ENCODE results near the gene TMEM218.
A peak's percentile ranks its signal among the peaks of the same experiment; 100 is the strongest.
"Not testable (repeated sequence)": the region's sequence is repeated elsewhere in the genome, so short reads cannot be mapped to it uniquely, and the experiment has no call there.

The TMEM218 gene

DNA sequence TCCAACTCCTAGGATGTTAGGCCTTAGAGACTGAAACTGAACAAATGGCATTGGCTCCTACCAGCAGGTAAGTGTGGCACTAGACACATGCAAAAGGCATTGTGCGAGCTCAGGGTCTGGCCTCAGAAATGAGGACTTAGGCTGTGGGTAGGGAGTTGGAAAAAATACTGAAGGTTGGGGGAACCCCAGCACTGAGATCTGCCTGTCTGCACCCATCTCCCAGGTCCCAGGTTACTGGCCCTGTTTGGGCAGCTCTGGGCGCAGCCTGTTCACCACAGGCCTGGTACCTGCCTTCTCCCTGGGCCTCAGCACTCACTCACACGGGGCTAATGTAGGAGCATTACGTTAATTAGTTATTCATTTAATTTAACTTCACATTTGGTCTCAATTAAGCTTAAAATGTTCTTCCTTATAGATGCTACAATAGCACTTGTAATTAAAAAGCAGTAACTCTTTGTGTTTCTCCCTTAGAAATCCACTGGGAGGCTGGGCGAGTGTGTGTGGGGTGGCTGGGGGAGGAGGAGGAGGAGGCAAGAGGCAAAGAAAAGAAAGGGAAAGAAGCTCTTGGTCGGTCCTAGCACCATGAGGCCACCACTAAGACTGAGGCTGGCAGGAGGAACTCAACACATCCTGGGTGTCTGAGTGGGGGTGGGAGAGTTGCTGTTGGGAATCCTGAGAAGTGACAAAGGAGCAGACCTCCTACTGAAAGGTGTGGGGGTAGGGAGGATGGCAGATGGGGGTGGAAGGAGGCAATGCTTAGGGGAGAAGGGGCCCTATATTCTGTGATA, 19.4 kb downstream of the TMEM218 start:
- Histone ChIP-seq H3K9me2 (replicated peaks; ENCODE audit: low read depth, low read length) (no peaks in the 10 kb centered on the region), H3K9me3 (ENCODE audit: insufficient read depth, low read depth, low read length) (no peaks in the 10 kb centered on the region), H3K4me1 (ENCODE audit: insufficient read depth, low read length, poor library complexity, severe bottlenecking) (no peaks in the 10 kb centered on the region), H3K36me3 (ENCODE audit: insufficient read depth, low read length) (peaks cover under 1% of the 10 kb centered on the region; the same call in 1 of the 2 replicates), H2AFZ (ENCODE audit: low read length) (no peak overlapping the region), H3K9ac (ENCODE audit: low read depth, low read length, poor library complexity, severe bottlenecking) (no peak overlapping the region), H3K27me3 (ENCODE audit: insufficient read depth, low read length, poor library complexity, severe bottlenecking) (no peaks in the 10 kb centered on the region), H3K4me3 (ENCODE audit: low read length, poor library complexity, severe bottlenecking) (no peak overlapping the region), H3K4me2 (ENCODE audit: low read depth, low read length, poor library complexity, severe bottlenecking) (no peak overlapping the region), H3K79me2 (ENCODE audit: insufficient read depth, low read length) (no peaks in the 10 kb centered on the region), H3F3A (ENCODE audit: low read depth) (no peaks in the 10 kb centered on the region), H4K20me1 (ENCODE audit: insufficient read depth, low read length, poor library complexity, severe bottlenecking) (no peaks in the 10 kb centered on the region)
- no peak for TF ChIP-seq EZH2phosphoT487 (IDR thresholded peaks at IDR 0.05; ENCODE audit: borderline replicate concordance)
- TF ChIP-seq, protein P1, sequence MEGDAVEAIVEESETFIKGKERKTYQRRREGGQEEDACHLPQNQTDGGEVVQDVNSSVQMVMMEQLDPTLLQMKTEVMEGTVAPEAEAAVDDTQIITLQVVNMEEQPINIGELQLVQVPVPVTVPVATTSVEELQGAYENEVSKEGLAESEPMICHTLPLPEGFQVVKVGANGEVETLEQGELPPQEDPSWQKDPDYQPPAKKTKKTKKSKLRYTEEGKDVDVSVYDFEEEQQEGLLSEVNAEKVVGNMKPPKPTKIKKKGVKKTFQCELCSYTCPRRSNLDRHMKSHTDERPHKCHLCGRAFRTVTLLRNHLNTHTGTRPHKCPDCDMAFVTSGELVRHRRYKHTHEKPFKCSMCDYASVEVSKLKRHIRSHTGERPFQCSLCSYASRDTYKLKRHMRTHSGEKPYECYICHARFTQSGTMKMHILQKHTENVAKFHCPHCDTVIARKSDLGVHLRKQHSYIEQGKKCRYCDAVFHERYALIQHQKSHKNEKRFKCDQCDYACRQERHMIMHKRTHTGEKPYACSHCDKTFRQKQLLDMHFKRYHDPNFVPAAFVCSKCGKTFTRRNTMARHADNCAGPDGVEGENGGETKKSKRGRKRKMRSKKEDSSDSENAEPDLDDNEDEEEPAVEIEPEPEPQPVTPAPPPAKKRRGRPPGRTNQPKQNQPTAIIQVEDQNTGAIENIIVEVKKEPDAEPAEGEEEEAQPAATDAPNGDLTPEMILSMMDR (conservative IDR thresholded peaks at IDR 0.05; ENCODE audit: low read length) = no peak

DNA sequence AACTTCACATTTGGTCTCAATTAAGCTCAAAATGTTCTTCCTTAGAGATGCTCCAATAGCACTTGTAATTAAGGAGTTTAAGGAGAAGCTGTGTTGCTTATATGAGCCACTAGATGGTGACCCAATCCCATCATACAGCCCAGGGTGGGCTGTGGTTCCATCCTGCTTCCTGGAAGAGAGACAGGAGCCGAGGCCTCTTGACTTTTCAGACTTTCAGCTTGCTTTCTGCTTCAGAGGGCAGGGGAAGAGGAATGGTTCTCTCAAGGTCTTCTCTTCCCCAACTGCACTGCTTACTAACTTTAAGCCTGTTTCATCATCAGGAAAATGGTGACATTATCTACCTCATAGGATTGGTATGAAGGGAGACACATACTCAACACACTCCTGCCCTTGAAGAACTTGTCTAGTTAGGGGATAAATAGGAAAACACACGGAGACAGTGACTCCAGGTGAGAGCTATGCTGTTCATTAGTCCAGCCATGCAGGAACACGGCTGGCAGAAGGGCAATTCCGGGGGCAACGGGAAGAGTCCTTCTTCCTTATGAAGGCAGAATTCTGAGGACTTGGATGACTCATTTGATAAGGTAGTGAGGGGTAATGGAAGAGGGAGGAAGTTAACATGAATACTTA, 20.1 kb downstream of the TMEM218 start:
- no peak overlapping the region for H3K4me3 ChIP-seq (ENCODE audit: low read length, poor library complexity, severe bottlenecking)
- no peaks in the 10 kb centered on the region for H3K79me2 ChIP-seq (ENCODE audit: insufficient read depth, low read length)
- no peaks in the 10 kb centered on the region for H3K9me2 ChIP-seq (replicated peaks; ENCODE audit: low read depth, low read length)
- H3F3A ChIP-seq (ENCODE audit: low read depth) = no peaks in the 10 kb centered on the region
- TF ChIP-seq EZH2phosphoT487 (IDR thresholded peaks at IDR 0.05; ENCODE audit: borderline replicate concordance) = no peak
- TF ChIP-seq, protein P1 (conservative IDR thresholded peaks at IDR 0.05; ENCODE audit: low read length) = peak; percentile 78
- no peaks in the 10 kb centered on the region for H3K4me1 ChIP-seq (ENCODE audit: insufficient read depth, low read length, poor library complexity, severe bottlenecking)
- no peaks in the 10 kb centered on the region for H3K9me3 ChIP-seq (ENCODE audit: insufficient read depth, low read depth, low read length)
- no peaks in the 10 kb centered on the region for H4K20me1 ChIP-seq (ENCODE audit: insufficient read depth, low read length, poor library complexity, severe bottlenecking)
- no peaks in the 10 kb centered on the region for H3K36me3 ChIP-seq (ENCODE audit: insufficient read depth, low read length)
- H3K27me3 ChIP-seq (ENCODE audit: insufficient read depth, low read length, poor library complexity, severe bottlenecking) = no peaks in the 10 kb centered on the region
- no peak overlapping the region for H3K9ac ChIP-seq (ENCODE audit: low read depth, low read length, poor library complexity, severe bottlenecking)
- no peak overlapping the region for H3K4me2 ChIP-seq (ENCODE audit: low read depth, low read length, poor library complexity, severe bottlenecking)
- H2AFZ ChIP-seq (ENCODE audit: low read length) = no peak overlapping the region; the same call in 1 of the 2 replicates

DNA sequence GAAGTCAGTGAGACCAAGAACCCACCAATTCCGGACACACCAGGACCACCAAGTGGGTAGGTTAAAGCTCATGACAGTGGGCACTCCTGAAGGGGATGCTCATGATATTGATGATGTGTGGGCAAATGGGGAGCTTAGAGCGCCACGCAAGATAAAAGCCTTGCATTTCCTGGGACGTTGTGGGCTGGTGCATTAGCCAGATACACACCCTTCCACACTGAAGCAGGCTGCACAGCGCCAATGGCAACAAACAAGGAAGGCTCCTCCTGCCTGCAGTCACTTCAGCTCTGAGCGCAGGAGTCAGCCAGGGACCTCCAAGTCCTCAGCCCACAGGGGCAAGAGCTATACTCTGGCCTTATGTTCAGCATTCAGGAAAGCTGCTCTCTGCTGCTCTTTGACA, 20.6 kb downstream of the TMEM218 start:
- Histone ChIP-seq H3K4me1 (ENCODE audit: insufficient read depth, low read length, poor library complexity, severe bottlenecking) (no peaks in the 10 kb centered on the region), H3K9ac (ENCODE audit: low read depth, low read length, poor library complexity, severe bottlenecking) (no peak overlapping the region), H3K4me3 (ENCODE audit: low read length, poor library complexity, severe bottlenecking) (no peak overlapping the region), H3K36me3 (ENCODE audit: insufficient read depth, low read length) (no peaks in the 10 kb centered on the region), H2AFZ (ENCODE audit: low read length) (no peak overlapping the region), H3K9me3 (ENCODE audit: insufficient read depth, low read depth, low read length) (no peaks in the 10 kb centered on the region), H3K9me2 (replicated peaks; ENCODE audit: low read depth, low read length) (no peaks in the 10 kb centered on the region), H3F3A (ENCODE audit: low read depth) (no peaks in the 10 kb centered on the region), H3K27me3 (ENCODE audit: insufficient read depth, low read length, poor library complexity, severe bottlenecking) (no peaks in the 10 kb centered on the region), H3K79me2 (ENCODE audit: insufficient read depth, low read length) (no peaks in the 10 kb centered on the region), H3K4me2 (ENCODE audit: low read depth, low read length, poor library complexity, severe bottlenecking) (no peak overlapping the region), H4K20me1 (ENCODE audit: insufficient read depth, low read length, poor library complexity, severe bottlenecking) (no peaks in the 10 kb centered on the region)
- TF ChIP-seq EZH2phosphoT487 (IDR thresholded peaks at IDR 0.05; ENCODE audit: borderline replicate concordance) = no peak
- TF ChIP-seq, protein P1 (conservative IDR thresholded peaks at IDR 0.05; ENCODE audit: low read length) = no peak

DNA sequence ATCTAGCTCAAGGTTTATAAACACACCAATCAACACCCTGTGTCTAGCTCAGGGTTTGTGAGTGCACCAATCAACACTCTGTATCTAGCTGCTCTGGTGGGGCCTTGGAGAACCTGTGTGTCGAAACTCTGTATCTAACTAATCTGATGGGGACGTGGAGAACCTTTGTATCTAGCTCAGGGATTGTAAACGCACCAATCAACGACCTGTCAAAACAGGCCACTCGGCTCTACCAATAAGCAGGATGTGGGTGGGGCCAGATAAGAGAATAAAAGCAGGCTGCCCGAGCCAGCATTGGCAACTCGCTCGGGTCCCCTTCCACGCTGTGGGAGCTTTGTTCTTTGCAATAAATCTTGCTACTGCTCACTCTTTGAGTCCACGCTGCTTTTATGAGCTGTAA, 21.3 kb downstream of the TMEM218 start:
- H3K4me3 ChIP-seq (ENCODE audit: low read length, poor library complexity, severe bottlenecking); H4K20me1 ChIP-seq (ENCODE audit: insufficient read depth, low read length, poor library complexity, severe bottlenecking); H3K9ac ChIP-seq (ENCODE audit: low read depth, low read length, poor library complexity, severe bottlenecking); H3K9me2 ChIP-seq (replicated peaks; ENCODE audit: low read depth, low read length); H3K36me3 ChIP-seq (ENCODE audit: insufficient read depth, low read length); H3K4me2 ChIP-seq (ENCODE audit: low read depth, low read length, poor library complexity, severe bottlenecking); H3F3A ChIP-seq (ENCODE audit: low read depth); H3K79me2 ChIP-seq (ENCODE audit: insufficient read depth, low read length); H3K4me1 ChIP-seq (ENCODE audit: insufficient read depth, low read length, poor library complexity, severe bottlenecking); H3K9me3 ChIP-seq (ENCODE audit: insufficient read depth, low read depth, low read length); H2AFZ ChIP-seq (ENCODE audit: low read length); H3K27me3 ChIP-seq (ENCODE audit: insufficient read depth, low read length, poor library complexity, severe bottlenecking): not testable (repeated sequence)

DNA sequence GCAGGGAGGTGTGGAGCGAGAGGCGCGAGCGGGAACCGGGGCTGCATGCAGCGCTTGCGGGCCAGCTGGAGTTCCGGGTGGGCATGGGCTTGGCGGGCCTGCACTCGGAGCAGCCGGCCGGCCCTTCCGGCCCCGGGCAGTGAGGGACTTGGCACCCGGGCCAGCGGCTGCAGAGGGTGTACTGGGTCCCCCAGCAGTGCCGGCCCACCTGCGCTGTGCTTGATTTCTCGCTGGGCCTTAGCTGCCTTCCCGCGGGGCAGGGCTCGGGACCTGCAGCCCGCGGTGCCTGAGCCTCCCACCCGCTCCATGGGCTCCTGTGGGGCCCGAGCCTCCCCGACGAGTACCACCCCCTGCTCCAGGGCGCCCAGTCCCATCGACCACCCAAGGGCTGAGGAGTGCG, 21.9 kb downstream of the TMEM218 start:
- not testable (repeated sequence) for H3K27me3 ChIP-seq (ENCODE audit: insufficient read depth, low read length, poor library complexity, severe bottlenecking); H2AFZ ChIP-seq (ENCODE audit: low read length); H3F3A ChIP-seq (ENCODE audit: low read depth); H3K4me3 ChIP-seq (ENCODE audit: low read length, poor library complexity, severe bottlenecking); H3K9me2 ChIP-seq (replicated peaks; ENCODE audit: low read depth, low read length); H3K79me2 ChIP-seq (ENCODE audit: insufficient read depth, low read length); H3K4me1 ChIP-seq (ENCODE audit: insufficient read depth, low read length, poor library complexity, severe bottlenecking); H3K4me2 ChIP-seq (ENCODE audit: low read depth, low read length, poor library complexity, severe bottlenecking); H3K9me3 ChIP-seq (ENCODE audit: insufficient read depth, low read depth, low read length); H3K9ac ChIP-seq (ENCODE audit: low read depth, low read length, poor library complexity, severe bottlenecking); H4K20me1 ChIP-seq (ENCODE audit: insufficient read depth, low read length, poor library complexity, severe bottlenecking); H3K36me3 ChIP-seq (ENCODE audit: insufficient read depth, low read length)

Data from Loucy (cell line).